ENCODE results near the gene PCMTD2.
"Not testable (repeated sequence)": the region's sequence is repeated elsewhere in the genome, so short reads cannot be mapped to it uniquely, and the experiment has no call there.

PCMTD2 gene

GRCh38 chr20:64224351-64225170 lies 31.0 kb upstream of the PCMTD2 start:
- DNase-seq (ENCODE audit: low read depth, low spot score) = peak; percentile 83

GRCh38 chr20:64225171-64225595 lies 30.4 kb upstream of the PCMTD2 start:
- no peak for DNase-seq (ENCODE audit: low read depth, low spot score)

GRCh38 chr20:64225828-64226598 lies 29.5 kb upstream of the PCMTD2 start:
- DNase-seq (ENCODE audit: low read depth, low spot score) = no peak

GRCh38 chr20:64226686-64227580 lies 28.6 kb upstream of the PCMTD2 start:
- no peak for DNase-seq (ENCODE audit: low read depth, low spot score)

- no peak for DNase-seq (ENCODE audit: low read depth, low spot score)
Observed at GRCh38 chr20:64228086-64228653, 27.4 kb upstream of the PCMTD2 start.

GRCh38 chr20:64228751-64229506 lies 26.6 kb upstream of the PCMTD2 start:
- DNase-seq (ENCODE audit: low read depth, low spot score) = no peak

- DNase-seq (ENCODE audit: low read depth, low spot score) = no peak
Observed at GRCh38 chr20:64229507-64230061, 26.0 kb upstream of the PCMTD2 start.

GRCh38 chr20:64230461-64231145 lies 24.9 kb upstream of the PCMTD2 start:
- DNase-seq (ENCODE audit: low read depth, low spot score) = no peak

GRCh38 chr20:64231621-64232550 lies 23.7 kb upstream of the PCMTD2 start:
- no peak for DNase-seq (ENCODE audit: low read depth, low spot score)

GRCh38 chr20:64232794-64233193 lies 22.8 kb upstream of the PCMTD2 start:
- DNase-seq (ENCODE audit: low read depth, low spot score) = no peak

GRCh38 chr20:64233725-64234124 lies 21.8 kb upstream of the PCMTD2 start:
- DNase-seq (ENCODE audit: low read depth, low spot score) = no peak

GRCh38 chr20:64234291-64234791 lies 21.2 kb upstream of the PCMTD2 start:
- no peak for DNase-seq (ENCODE audit: low read depth, low spot score)

- not testable (repeated sequence) for DNase-seq (ENCODE audit: low read depth, low spot score)
Observed at GRCh38 chr20:64234921-64235565, 20.5 kb upstream of the PCMTD2 start.

GRCh38 chr20:64236137-64237088 lies 19.1 kb upstream of the PCMTD2 start:
- DNase-seq (ENCODE audit: low read depth, low spot score) = no peak

- DNase-seq (ENCODE audit: low read depth, low spot score) = no peak
Observed at GRCh38 chr20:64237316-64237715, 18.2 kb upstream of the PCMTD2 start.

GRCh38 chr20:64238115-64238825 lies 17.3 kb upstream of the PCMTD2 start:
- no peak for DNase-seq (ENCODE audit: low read depth, low spot score)

Data from astrocyte of the hippocampus (primary cell).